ENCODE data around the gene ATF2. TPM values are rescaled to one million over a fixed set of nuclear protein-coding genes. Genes with fewer than 3 reads are reported as not detected.
A peak's percentile ranks its signal among the peaks of the same experiment; 100 is the strongest.

Gene ATF2
- total RNA-seq, 1 donor from 2014 or later: 71.0 TPM

GRCh38 chr2:175203621-175204496 is 35.9 kb upstream of the ATF2 start:
- H3K4me1 Mint-ChIP-seq (ENCODE audit: unreplicated experiment): peaks cover 1% of the 10 kb centered on the region
- H3K27ac Mint-ChIP-seq (ENCODE audit: unreplicated experiment): no peak overlapping the region
- no peak for DNase-seq (ENCODE audit: extremely low spot score, unreplicated experiment)
- no peak overlapping the region for H3K4me3 Mint-ChIP-seq (ENCODE audit: unreplicated experiment)
- TF ChIP-seq CTCF (IDR thresholded peaks at IDR 0.05): peak; percentile 68
- no peaks in the 10 kb centered on the region for H3K36me3 Mint-ChIP-seq (ENCODE audit: unreplicated experiment)
- H3K27me3 Mint-ChIP-seq (ENCODE audit: unreplicated experiment): peaks cover 57% of the 10 kb centered on the region
- H3K9me3 Mint-ChIP-seq (ENCODE audit: unreplicated experiment): no peaks in the 10 kb centered on the region

- Mint-ChIP-seq H3K9me3 (ENCODE audit: unreplicated experiment) (peaks cover 5% of the 10 kb centered on the region), H3K4me1 (ENCODE audit: unreplicated experiment) (no peaks in the 10 kb centered on the region), H3K36me3 (ENCODE audit: unreplicated experiment) (no peaks in the 10 kb centered on the region), H3K27ac (ENCODE audit: unreplicated experiment) (no peak overlapping the region), H3K4me3 (ENCODE audit: unreplicated experiment) (no peak overlapping the region), H3K27me3 (ENCODE audit: unreplicated experiment) (peaks cover 48% of the 10 kb centered on the region)
- TF ChIP-seq CTCF (IDR thresholded peaks at IDR 0.05): no peak
- no peak for DNase-seq (ENCODE audit: extremely low spot score, unreplicated experiment)
These were observed 27.0 kb upstream of the ATF2 start for GRCh38 chr2:175195012-175195411.

- no peaks in the 10 kb centered on the region for H3K9me3 Mint-ChIP-seq (ENCODE audit: unreplicated experiment)
- TF ChIP-seq CTCF (IDR thresholded peaks at IDR 0.05): no peak
- no peak for DNase-seq (ENCODE audit: extremely low spot score, unreplicated experiment)
- H3K4me3 Mint-ChIP-seq (ENCODE audit: unreplicated experiment): no peak overlapping the region
- H3K4me1 Mint-ChIP-seq (ENCODE audit: unreplicated experiment): no peaks in the 10 kb centered on the region
- H3K27ac Mint-ChIP-seq (ENCODE audit: unreplicated experiment): no peak overlapping the region
- peaks cover 31% of the 10 kb centered on the region for H3K27me3 Mint-ChIP-seq (ENCODE audit: unreplicated experiment)
- H3K36me3 Mint-ChIP-seq (ENCODE audit: unreplicated experiment): no peaks in the 10 kb centered on the region
These were observed 20.8 kb upstream of the ATF2 start for GRCh38 chr2:175188761-175189160.

- Mint-ChIP-seq H3K4me1 (ENCODE audit: unreplicated experiment) (no peaks in the 10 kb centered on the region), H3K4me3 (ENCODE audit: unreplicated experiment) (no peak overlapping the region), H3K27ac (ENCODE audit: unreplicated experiment) (no peak overlapping the region), H3K9me3 (ENCODE audit: unreplicated experiment) (no peaks in the 10 kb centered on the region), H3K36me3 (ENCODE audit: unreplicated experiment) (no peaks in the 10 kb centered on the region), H3K27me3 (ENCODE audit: unreplicated experiment) (peaks cover 27% of the 10 kb centered on the region)
- no peak for DNase-seq (ENCODE audit: extremely low spot score, unreplicated experiment)
- TF ChIP-seq CTCF (IDR thresholded peaks at IDR 0.05): peak; percentile 30
These were observed 19.4 kb upstream of the ATF2 start for GRCh38 chr2:175187378-175187777.

GRCh38 chr2:175183674-175184073 is 15.7 kb upstream of the ATF2 start:
- Mint-ChIP-seq H3K9me3 (ENCODE audit: unreplicated experiment) (peaks cover 4% of the 10 kb centered on the region), H3K4me1 (ENCODE audit: unreplicated experiment) (peaks cover 18% of the 10 kb centered on the region), H3K4me3 (ENCODE audit: unreplicated experiment) (no peak overlapping the region), H3K27ac (ENCODE audit: unreplicated experiment) (no peak overlapping the region), H3K36me3 (ENCODE audit: unreplicated experiment) (peaks cover 4% of the 10 kb centered on the region), H3K27me3 (ENCODE audit: unreplicated experiment) (peaks cover 7% of the 10 kb centered on the region)
- DNase-seq (ENCODE audit: extremely low spot score, unreplicated experiment): no peak
- TF ChIP-seq CTCF (IDR thresholded peaks at IDR 0.05): no peak
